Breast epithelium (tissue), 3 donors: ENCODE data around the gene LDHD.

Experiments
- POLR2AphosphoS5 ChIP-seq, 3 donors: sonication (generic); formaldehyde crosslinking; IDR thresholded peaks; one replicate each; pipeline ENCODE4 v1.6.1; 2017; ENCODE audit warnings: antibody characterized with exemption in 3 of 3
- TF ChIP-seq, protein P1 (sequence below), 3 donors: fragments of 450-650 bp; IDR thresholded peaks; one replicate each; pipeline ENCODE4 v1.5.1; 2016 to 2017; ENCODE audit warnings: antibody characterized with exemption in 3 of 3, mild to moderate bottlenecking in 3 of 3, moderate library complexity in 3 of 3

GRCh38 chr16:75083813-75084212, 32.8 kb downstream of the LDHD start:
- no peak for TF ChIP-seq POLR2AphosphoS5 (IDR thresholded peaks at IDR 0.05)
- TF ChIP-seq, protein P1, sequence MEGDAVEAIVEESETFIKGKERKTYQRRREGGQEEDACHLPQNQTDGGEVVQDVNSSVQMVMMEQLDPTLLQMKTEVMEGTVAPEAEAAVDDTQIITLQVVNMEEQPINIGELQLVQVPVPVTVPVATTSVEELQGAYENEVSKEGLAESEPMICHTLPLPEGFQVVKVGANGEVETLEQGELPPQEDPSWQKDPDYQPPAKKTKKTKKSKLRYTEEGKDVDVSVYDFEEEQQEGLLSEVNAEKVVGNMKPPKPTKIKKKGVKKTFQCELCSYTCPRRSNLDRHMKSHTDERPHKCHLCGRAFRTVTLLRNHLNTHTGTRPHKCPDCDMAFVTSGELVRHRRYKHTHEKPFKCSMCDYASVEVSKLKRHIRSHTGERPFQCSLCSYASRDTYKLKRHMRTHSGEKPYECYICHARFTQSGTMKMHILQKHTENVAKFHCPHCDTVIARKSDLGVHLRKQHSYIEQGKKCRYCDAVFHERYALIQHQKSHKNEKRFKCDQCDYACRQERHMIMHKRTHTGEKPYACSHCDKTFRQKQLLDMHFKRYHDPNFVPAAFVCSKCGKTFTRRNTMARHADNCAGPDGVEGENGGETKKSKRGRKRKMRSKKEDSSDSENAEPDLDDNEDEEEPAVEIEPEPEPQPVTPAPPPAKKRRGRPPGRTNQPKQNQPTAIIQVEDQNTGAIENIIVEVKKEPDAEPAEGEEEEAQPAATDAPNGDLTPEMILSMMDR (IDR thresholded peaks at IDR 0.05), result no peak
